ENCODE measurements around the gene ERCC2.
"Not testable (repeated sequence)": the region's sequence is repeated elsewhere in the genome, so short reads cannot be mapped to it uniquely, and the experiment has no call there.

Gene ERCC2

DNA sequence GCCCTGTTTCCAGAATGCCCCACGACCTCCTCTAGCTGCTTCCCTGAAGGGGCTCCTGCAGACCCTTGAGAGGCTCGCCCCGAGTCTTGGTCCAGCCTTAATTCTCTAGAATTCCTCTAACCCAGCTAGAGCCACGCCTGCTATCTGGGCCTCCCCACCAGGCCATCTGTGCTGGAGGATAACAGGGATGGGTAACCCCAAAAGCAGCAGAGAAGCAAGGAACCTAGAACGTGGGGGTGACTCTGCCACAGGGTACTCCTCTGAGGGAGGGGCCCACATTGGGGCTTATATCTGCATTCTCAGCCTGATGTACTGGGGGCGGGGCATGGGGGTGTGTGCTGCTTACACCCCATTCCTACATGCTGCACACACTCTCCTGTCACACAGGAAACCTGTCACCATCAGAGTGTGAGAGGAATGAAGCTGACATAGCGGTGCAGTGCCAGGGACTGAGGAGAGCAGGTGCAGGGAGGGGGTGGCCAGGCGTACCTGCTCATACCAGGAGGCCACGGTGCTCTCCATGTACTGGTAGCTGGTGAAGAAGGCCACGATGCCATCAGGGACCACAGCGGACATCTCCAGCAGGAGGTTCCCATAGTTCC, 16.0 kb downstream of the ERCC2 start:
- DNase-seq (ENCODE audit: low read depth in 2 of 2): no peak

- no peak for DNase-seq (ENCODE audit: low read depth in 2 of 2)
These were observed 17.2 kb downstream of the ERCC2 start for GRCh38 chr19:45352914-45353796.

DNA sequence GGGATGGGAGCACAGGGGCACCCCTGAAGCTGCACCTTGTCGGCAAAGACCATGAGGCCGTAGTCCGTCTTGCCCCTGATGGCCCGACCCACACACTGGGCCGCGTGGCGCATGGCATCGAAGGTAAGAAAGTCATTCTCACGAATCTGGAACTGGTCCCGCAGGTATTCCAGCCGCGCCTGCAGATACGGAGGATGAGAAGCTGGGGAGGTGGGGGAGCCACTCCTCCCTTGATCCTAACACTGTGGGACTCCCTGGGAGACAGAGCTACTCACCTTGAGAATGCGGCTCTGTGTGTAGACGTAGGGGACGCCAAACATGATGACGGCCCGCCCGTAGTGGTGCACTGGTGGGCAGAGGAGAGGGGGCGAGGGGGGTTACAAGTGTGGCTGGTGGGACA, 17.9 kb downstream of the ERCC2 start:
- no peak for DNase-seq (ENCODE audit: low read depth in 2 of 2)

DNA sequence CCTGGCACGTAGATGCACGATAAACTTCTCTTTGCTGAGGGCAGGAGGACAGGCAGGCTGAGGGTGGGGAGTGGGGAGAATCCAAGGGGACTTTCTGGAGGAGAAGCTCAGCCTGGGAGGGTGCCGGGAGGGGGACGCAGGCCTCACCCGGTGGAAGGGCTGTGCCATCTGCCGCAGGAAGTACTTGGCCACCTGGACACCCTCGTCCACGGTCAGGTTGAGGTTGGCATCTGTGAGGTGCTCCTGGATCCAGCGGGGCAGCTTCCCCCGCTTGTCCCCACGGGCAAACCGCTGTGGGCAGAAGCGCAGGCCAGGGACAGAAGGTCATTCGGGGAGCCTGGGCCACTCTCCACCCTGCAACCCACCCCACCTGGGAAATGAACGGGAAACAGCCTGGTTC, 18.3 kb downstream of the ERCC2 start:
- DNase-seq (ENCODE audit: low read depth in 2 of 2): no peak

- no peak for DNase-seq (ENCODE audit: low read depth in 2 of 2)
These were observed 18.9 kb downstream of the ERCC2 start for GRCh38 chr19:45351401-45351952.

- DNase-seq (ENCODE audit: low read depth in 2 of 2): no peak
These were observed 19.8 kb downstream of the ERCC2 start for GRCh38 chr19:45350477-45351058.

DNA sequence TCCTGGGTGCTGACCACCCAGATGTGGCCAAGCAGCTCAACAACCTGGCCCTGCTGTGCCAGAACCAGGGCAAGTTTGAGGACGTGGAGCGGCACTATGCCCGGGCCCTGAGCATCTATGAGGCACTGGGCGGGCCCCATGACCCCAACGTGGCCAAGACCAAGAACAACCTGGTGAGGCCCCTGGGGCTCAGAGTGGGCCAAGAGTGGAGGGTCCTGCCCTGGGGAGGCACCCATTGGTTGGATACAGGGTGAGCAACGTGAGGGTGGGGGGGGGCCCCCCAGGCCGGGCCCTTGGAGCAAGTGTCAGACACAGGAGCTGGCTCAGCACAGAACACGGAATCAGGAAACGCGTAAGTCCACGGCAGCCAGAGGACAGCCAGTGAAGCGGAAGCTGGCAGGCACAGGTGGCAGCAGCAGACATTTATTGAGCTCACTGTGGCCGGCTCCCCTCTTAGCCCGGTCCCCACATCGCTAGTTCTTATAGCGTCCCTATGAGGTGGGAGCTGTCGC, 20.9 kb downstream of the ERCC2 start:
- DNase-seq (ENCODE audit: low read depth in 2 of 2): no peak

GRCh38 chr19:45349126-45349415, 21.3 kb downstream of the ERCC2 start:
- no peak for DNase-seq (ENCODE audit: low read depth in 2 of 2)

DNA sequence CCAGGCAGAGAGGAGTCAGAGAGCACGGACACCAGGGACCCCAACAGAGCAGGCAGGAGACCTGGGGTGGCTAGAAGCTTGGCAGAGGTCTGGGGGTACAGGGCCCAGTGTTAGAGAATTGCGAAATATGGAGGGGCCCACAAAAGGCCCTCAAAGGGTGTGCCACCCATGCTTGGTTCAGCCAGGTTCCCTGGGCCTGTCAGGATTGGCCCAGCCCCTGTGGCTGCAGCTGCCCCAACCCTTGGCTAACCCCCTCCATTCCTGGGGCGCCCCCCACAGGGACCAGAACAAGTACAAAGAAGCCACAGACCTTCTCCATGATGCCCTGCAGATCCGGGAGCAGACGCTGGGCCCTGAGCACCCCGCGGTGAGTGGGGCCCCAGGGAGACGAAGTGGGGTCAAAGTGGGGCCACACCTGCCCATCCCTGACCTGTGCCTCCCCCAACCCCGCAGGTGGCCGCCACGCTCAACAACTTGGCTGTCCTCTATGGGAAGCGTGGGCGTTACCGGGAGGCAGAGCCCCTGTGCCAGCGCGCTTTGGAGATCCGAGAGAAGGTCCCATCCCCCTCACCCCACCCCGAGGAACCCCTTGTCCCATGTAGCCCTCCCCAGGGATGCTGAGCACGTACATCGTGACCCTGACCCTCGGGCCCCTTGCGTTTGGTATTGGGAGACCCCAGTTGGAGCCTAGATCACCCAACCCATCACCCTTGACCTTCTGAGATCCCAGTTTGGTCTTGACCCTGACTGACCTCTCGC, 21.8 kb downstream of the ERCC2 start:
- DNase-seq (ENCODE audit: low read depth in 2 of 2): no peak

- no peak for DNase-seq (ENCODE audit: low read depth in 2 of 2)
These were observed 22.6 kb downstream of the ERCC2 start for GRCh38 chr19:45347570-45348366.

DNA sequence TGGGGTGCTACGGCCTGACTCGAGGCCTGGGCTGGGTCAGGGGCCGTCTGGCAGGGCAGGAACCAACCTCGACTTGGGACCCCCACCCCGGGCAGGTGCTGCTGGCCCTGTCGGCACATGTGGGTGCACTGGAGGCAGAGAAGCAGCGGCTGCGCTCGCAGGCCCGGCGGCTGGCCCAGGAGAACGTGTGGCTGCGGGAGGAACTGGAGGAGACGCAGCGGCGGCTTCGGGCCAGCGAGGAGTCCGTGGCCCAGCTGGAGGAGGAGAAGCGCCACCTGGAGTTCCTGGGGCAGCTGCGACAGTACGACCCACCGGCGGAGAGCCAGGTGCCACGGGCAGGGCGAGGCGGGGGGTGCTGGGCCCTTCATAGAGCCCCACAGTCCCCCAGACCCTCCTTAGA, 23.9 kb downstream of the ERCC2 start:
- DNase-seq (ENCODE audit: low read depth in 2 of 2): no peak

GRCh38 chr19:45345506-45345860, 24.9 kb downstream of the ERCC2 start:
- no peak for DNase-seq (ENCODE audit: low read depth in 2 of 2)

DNA sequence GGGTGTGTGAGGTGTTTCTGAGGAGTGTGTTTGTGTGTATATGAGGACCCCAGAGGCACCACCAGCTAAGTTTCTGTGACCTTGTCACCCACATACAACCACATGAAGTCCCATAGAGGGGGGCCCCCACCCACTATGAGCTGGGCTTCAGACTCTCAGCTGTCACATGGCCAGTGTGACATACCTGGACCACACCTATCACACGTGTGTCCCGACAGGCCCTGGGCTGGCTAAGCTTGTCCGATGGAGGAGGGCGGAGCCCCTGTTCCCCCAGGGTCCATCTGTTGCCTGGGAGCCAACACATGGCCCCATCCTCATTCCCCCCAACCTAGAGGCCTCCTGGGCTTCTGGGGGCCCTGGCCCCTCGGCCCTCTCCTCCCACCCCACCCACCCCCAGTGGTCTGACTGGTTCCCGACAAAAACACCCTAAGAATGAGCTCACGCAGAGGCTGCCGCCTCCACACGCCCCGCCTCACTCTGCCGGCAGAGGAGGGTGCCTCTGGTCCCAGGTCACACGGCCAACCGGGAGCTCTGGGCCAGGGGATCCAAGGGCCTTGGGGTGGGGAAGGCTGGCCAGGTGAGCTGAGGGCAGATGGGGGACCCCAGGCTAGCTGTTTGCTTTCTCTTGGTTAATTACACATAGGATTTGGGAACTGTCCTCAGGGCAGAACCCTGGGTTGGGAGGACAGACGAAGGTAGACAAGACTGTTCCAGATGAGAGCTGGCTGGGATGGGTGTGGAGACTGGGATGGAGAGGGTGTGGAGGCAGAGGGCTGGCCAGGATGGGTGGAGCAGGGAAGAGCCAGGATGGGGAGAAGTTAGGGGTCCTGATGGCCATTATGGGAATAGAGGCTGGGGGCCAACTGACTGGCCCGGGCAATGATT, 25.5 kb downstream of the ERCC2 start:
- DNase-seq (ENCODE audit: low read depth in 2 of 2): no peak

- no peak for DNase-seq (ENCODE audit: low read depth in 2 of 2)
These were observed 27.5 kb downstream of the ERCC2 start for GRCh38 chr19:45342911-45343310.

- DNase-seq (ENCODE audit: low read depth in 2 of 2): no peak
These were observed 29.4 kb downstream of the ERCC2 start for GRCh38 chr19:45340899-45341453.

- no peak for DNase-seq (ENCODE audit: low read depth in 2 of 2)
These were observed 30.0 kb downstream of the ERCC2 start, which contains the start of gene KLC3 for GRCh38 chr19:45340232-45340898. Gene KLC3 (plus strand): TSS chr19:45340750. CDS start chr19:45345542, 4,792 bp downstream.

DNA sequence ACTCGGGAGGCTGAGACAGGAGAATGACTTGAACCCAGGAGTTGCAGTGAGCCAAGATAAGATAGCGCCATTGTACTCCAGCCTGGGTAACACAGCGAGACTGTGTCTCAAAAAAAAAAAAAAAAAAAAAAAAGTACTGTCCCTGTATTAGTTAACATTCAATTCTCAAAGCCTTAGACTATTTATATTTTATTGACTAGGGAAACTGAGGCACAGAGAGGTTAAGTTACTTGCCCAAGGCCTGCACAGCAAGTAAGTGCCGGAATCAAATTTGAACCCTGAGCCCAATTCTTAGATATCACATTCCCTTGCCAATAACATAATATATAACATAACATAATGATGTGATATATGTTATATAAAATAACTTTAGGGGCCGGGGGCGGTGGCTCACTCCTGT, 30.7 kb downstream of the ERCC2 start:
- no peak for DNase-seq (ENCODE audit: low read depth in 2 of 2)

DNA sequence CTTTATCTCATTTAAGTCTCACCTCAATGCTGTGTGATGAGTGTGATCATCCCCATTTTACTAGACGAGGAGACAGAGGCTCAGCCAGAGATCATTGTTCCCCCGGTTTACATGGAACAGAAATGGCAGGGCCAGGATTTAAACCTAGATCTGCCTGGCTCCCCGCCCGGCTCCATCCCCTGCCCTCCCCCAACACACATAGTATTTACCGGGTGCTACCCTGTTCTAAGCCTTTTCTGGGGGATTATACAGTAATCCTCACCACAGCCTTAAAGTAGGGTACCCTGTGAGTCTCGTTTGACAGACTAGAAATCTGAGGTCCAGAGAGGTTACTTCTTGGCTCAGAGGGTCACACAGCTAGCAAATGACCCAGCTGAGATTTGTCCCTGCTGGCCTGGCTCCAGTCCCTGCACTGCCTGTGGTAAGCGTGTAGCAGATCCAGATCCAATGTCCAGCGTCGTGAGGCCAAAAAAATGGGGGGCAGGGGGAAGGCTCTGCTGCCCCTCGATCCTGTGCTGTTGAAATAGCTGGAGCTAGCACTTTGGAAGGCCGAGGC, 33.6 kb downstream of the ERCC2 start:
- DNase-seq (ENCODE audit: low read depth in 2 of 2): no peak

DNA sequence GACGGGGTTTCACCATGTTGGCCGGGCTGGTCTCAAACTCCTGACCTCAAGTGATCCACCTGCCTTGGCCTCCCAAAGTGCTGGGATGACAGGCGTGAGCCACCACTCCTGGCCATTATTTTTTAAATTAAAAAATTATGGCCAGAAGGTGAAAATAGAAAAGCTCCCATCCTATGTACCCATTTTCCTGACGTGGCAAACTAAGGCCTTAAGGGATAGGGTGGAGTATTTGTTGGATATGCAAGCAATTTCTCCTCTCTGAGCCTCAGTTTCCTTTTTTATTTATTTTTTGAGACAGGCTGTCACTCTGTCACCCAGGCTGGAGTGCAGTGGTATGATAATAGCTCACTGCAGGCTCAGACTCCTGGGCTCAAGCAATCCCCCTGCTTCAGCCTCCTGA, 35.5 kb downstream of the ERCC2 start:
- not testable (repeated sequence) for DNase-seq (ENCODE audit: low read depth in 2 of 2)
